HEK293T (cell line): ENCODE results near the gene TXNDC11.

Source experiments
- ARNT ChIP-seq: fragments of 450-650 bp; IDR thresholded peaks from 2 replicates; pipeline ENCODE4 v1.6.1; 2017; ENCODE audit warnings: mild to moderate bottlenecking
- ELF4 ChIP-seq: fragments of 450-650 bp; IDR thresholded peaks from 2 replicates; pipeline ENCODE4 v1.6.1; 2017; ENCODE audit warnings: antibody characterized with exemption
- HDGF ChIP-seq: fragments of 450-650 bp; IDR thresholded peaks from 2 replicates; pipeline ENCODE4 v1.6.1; 2017; ENCODE audit warnings: antibody characterized with exemption, borderline replicate concordance
- SP1 ChIP-seq: fragments of 450-650 bp; IDR thresholded peaks from 2 replicates; pipeline ENCODE4 v1.6.1; 2017
- SUZ12 ChIP-seq: fragments of 450-650 bp; IDR thresholded peaks from 2 replicates; pipeline ENCODE4 v1.6.1; 2016; ENCODE audit warnings: mild to moderate bottlenecking
- TARDBP ChIP-seq: fragments of 450-650 bp; IDR thresholded peaks from 2 replicates; pipeline ENCODE4 v1.6.1; 2016

DNA sequence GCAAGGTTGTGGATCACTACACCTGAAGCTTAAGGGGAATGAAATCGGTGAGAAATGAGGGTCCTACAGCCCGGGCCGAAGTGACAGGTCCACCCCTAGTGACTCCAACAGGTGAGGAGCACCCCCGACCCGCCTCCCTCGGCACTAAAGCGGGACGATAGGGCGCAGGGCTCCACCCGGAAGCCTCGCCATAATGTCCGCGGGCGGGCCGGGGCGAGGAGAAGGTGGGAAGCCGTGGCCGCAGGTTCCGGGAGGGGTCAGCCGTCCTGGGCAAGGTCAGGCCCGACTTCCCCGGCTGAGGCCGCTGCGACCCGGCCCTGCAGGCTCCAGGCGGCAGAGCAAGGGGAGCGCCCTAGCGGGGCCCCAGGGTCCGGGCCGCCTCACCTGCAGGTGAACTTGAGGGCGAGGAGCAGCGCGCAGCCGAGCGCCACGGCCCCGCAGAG lies 543 bp downstream of the TXNDC11 start:
- TF ChIP-seq HDGF (no peak), SUZ12 (no peak), TARDBP (no peak), ARNT (no peak), ELF4 (no peak), SP1 (no peak)
